NCI-H1417 (cell line): Measurements from ENCODE around the gene PRMT3.
"Not testable (repeated sequence)": the region's sequence is repeated elsewhere in the genome, so short reads cannot be mapped to it uniquely, and the experiment has no call there.

Experiments
- DNase-seq, 3 experiments: peaks; one replicate each; lab custom pipeline; 2025; lab: John Stamatoyannopoulos, UW

The PRMT3 gene

GRCh38 chr11:20518323-20518834 lies 130.9 kb downstream of the PRMT3 start:
- no peak for DNase-seq

- peak in 2 of 3 experiments; percentile 11 to 59 for DNase-seq
Observed at GRCh38 chr11:20522536-20522935, 135.0 kb downstream of the PRMT3 start.

GRCh38 chr11:20529757-20530156 lies 142.2 kb downstream of the PRMT3 start:
- no peak for DNase-seq

GRCh38 chr11:20530942-20531703 lies 143.6 kb downstream of the PRMT3 start:
- peak in 1 of 3 experiments; percentile 34 for DNase-seq

- DNase-seq: no peak
Observed at GRCh38 chr11:20535271-20535881, 147.9 kb downstream of the PRMT3 start.

GRCh38 chr11:20536365-20536764 lies 148.8 kb downstream of the PRMT3 start:
- no peak for DNase-seq

- DNase-seq: peak in 1 of 3 experiments; percentile 24
Observed at GRCh38 chr11:20536784-20537183, 149.3 kb downstream of the PRMT3 start.

- no peak for DNase-seq
Observed at GRCh38 chr11:20541503-20541902, 154.0 kb downstream of the PRMT3 start.

GRCh38 chr11:20544603-20545237 lies 157.2 kb downstream of the PRMT3 start:
- DNase-seq: peak in 2 of 3 experiments; percentile 31 to 70

GRCh38 chr11:20547411-20547810 lies 159.9 kb downstream of the PRMT3 start:
- DNase-seq: no peak

GRCh38 chr11:20551096-20551495 lies 163.6 kb downstream of the PRMT3 start:
- no peak for DNase-seq

- no peak for DNase-seq
Observed at GRCh38 chr11:20555783-20556182, 168.3 kb downstream of the PRMT3 start.

GRCh38 chr11:20556396-20556795 lies 168.9 kb downstream of the PRMT3 start:
- DNase-seq: not testable (repeated sequence)

GRCh38 chr11:20558741-20559140 lies 171.2 kb downstream of the PRMT3 start:
- DNase-seq: no peak
